ENCODE data around the gene YTHDF1.
A peak's percentile ranks its signal among the peaks of the same experiment; 100 is the strongest.

Gene YTHDF1

GRCh38 chr20:63181226-63181625 lies 34.7 kb downstream of the YTHDF1 start:
- Histone ChIP-seq H3K4me1 (ENCODE audit: control extremely low read depth in 1 of 4, control insufficient read depth in 4 of 4, insufficient read depth in 4 of 4, low read length in 3 of 4) (peaks cover 0 to 28% (median 18%) of the 10 kb centered on the region in 4 experiments), H3K27me3 (replicated peaks in 2 of 5; ENCODE audit: control insufficient read depth in 4 of 5, insufficient read depth in 5 of 5, low read length in 4 of 5) (peaks cover 0 to 68% (median 14%) of the 10 kb centered on the region in 5 experiments), H3K9me3 (ENCODE audit: control extremely low read depth in 1 of 5, control insufficient read depth in 4 of 5, insufficient read depth in 2 of 5, low read depth in 1 of 5, low read length in 4 of 5) (no peaks in the 10 kb centered on the region), H3K36me3 (ENCODE audit: control insufficient read depth in 4 of 4, insufficient read depth in 4 of 4, low read length in 3 of 4) (no peaks in the 10 kb centered on the region), H3K4me3 (ENCODE audit: control insufficient read depth in 1 of 7, extremely low read depth in 1 of 7, insufficient read depth in 4 of 7, low read depth in 2 of 7, low read length in 6 of 7) (no peak overlapping the region), H3K27ac (ENCODE audit: insufficient read depth in 1 of 2, low read depth in 1 of 2, low read length in 2 of 2, poor library complexity in 1 of 2, severe bottlenecking in 2 of 2) (no peak overlapping the region)
- POLR2A ChIA-PET, result no interaction called here
- WGBS (ENCODE audit: insufficient coverage), result 59% methylated on average over 2 of the region's 4 CpGs
- CTCF ChIA-PET, result interaction anchor here (0.5 to 3.0 kb wide), 5 partner anchors 8 to 49 kb away, joined by 3 to 15 read pairs (median 3); partner anchors contain the start of gene YTHDF1
- no peak for DNase-seq

- CTCF ChIA-PET, result interaction anchor here (0.5 to 3.0 kb wide), 6 partner anchors 8 to 208 kb away, joined by 3 to 15 read pairs (median 4); partner anchors contain the start of gene YTHDF1
- Histone ChIP-seq H3K27ac (ENCODE audit: insufficient read depth in 1 of 2, low read depth in 1 of 2, low read length in 2 of 2, poor library complexity in 1 of 2, severe bottlenecking in 2 of 2) (no peak overlapping the region), H3K4me1 (ENCODE audit: control extremely low read depth in 1 of 4, control insufficient read depth in 4 of 4, insufficient read depth in 4 of 4, low read length in 3 of 4) (peaks cover 0 to 28% (median 18%) of the 10 kb centered on the region in 4 experiments), H3K36me3 (ENCODE audit: control insufficient read depth in 4 of 4, insufficient read depth in 4 of 4, low read length in 3 of 4) (no peaks in the 10 kb centered on the region), H3K27me3 (replicated peaks in 2 of 5; ENCODE audit: control insufficient read depth in 4 of 5, insufficient read depth in 5 of 5, low read length in 4 of 5) (peaks cover 0 to 73% (median 15%) of the 10 kb centered on the region in 5 experiments), H3K9me3 (ENCODE audit: control extremely low read depth in 1 of 5, control insufficient read depth in 4 of 5, insufficient read depth in 2 of 5, low read depth in 1 of 5, low read length in 4 of 5) (no peaks in the 10 kb centered on the region), H3K4me3 (ENCODE audit: control insufficient read depth in 1 of 7, extremely low read depth in 1 of 7, insufficient read depth in 4 of 7, low read depth in 2 of 7, low read length in 6 of 7) (no peak overlapping the region)
- DNase-seq, result no peak
- POLR2A ChIA-PET, result no interaction called here
- WGBS (ENCODE audit: insufficient coverage), result 91% methylated on average over 8 of the region's 11 CpGs
Observed at GRCh38 chr20:63180569-63181185, 35.3 kb downstream of the YTHDF1 start.

- CTCF ChIA-PET, result interaction anchor here (1.1 to 3.0 kb wide), 3 partner anchors 9 to 208 kb away, joined by 3 to 15 read pairs (median 4); no protein-coding TSS in a partner anchor
- POLR2A ChIA-PET, result interaction anchor here (0.6 kb wide), 1 partner anchor 178 kb away, joined by 3 read pairs; no protein-coding TSS in a partner anchor
- Histone ChIP-seq H3K4me1 (ENCODE audit: control extremely low read depth in 1 of 4, control insufficient read depth in 4 of 4, insufficient read depth in 4 of 4, low read length in 3 of 4) (peaks cover 0 to 32% (median 20%) of the 10 kb centered on the region in 4 experiments), H3K9me3 (ENCODE audit: control extremely low read depth in 1 of 5, control insufficient read depth in 4 of 5, insufficient read depth in 2 of 5, low read depth in 1 of 5, low read length in 4 of 5) (no peaks in the 10 kb centered on the region), H3K4me3 (ENCODE audit: control insufficient read depth in 1 of 7, extremely low read depth in 1 of 7, insufficient read depth in 4 of 7, low read depth in 2 of 7, low read length in 6 of 7) (no peak overlapping the region), H3K36me3 (ENCODE audit: control insufficient read depth in 4 of 4, insufficient read depth in 4 of 4, low read length in 3 of 4) (no peaks in the 10 kb centered on the region), H3K27me3 (replicated peaks in 2 of 5; ENCODE audit: control insufficient read depth in 4 of 5, insufficient read depth in 5 of 5, low read length in 4 of 5) (peaks cover 0 to 81% (median 18%) of the 10 kb centered on the region in 5 experiments), H3K27ac (ENCODE audit: insufficient read depth in 1 of 2, low read depth in 1 of 2, low read length in 2 of 2, poor library complexity in 1 of 2, severe bottlenecking in 2 of 2) (no peak overlapping the region)
- DNase-seq, result peak in 2 of 3 donors; percentile 26 to 29
- WGBS (ENCODE audit: insufficient coverage), result 24% methylated on average over 10 of the region's 14 CpGs
Observed at GRCh38 chr20:63179687-63180568, 36.0 kb downstream of the YTHDF1 start.

GRCh38 chr20:63178889-63179686 lies 36.8 kb downstream of the YTHDF1 start:
- ChIA-PET POLR2A (interaction anchor here (0.6 kb wide), 1 partner anchor 179 kb away, joined by 3 read pairs; no protein-coding TSS in a partner anchor), CTCF (interaction anchor here (3.0 kb wide), 1 partner anchor 45 kb away, joined by 15 read pairs; no protein-coding TSS in a partner anchor)

GRCh38 chr20:63178446-63178820 lies 37.5 kb downstream of the YTHDF1 start:
- H3K27me3 ChIP-seq (replicated peaks in 2 of 5; ENCODE audit: control insufficient read depth in 4 of 5, insufficient read depth in 5 of 5, low read length in 4 of 5), result peaks cover 0 to 96% (median 24%) of the 10 kb centered on the region in 5 experiments
- no peak overlapping the region for H3K4me3 ChIP-seq (ENCODE audit: control insufficient read depth in 1 of 7, extremely low read depth in 1 of 7, insufficient read depth in 4 of 7, low read depth in 2 of 7, low read length in 6 of 7)
- no peaks in the 10 kb centered on the region for H3K36me3 ChIP-seq (ENCODE audit: control insufficient read depth in 4 of 4, insufficient read depth in 4 of 4, low read length in 3 of 4)
- H3K9me3 ChIP-seq (ENCODE audit: control extremely low read depth in 1 of 5, control insufficient read depth in 4 of 5, insufficient read depth in 2 of 5, low read depth in 1 of 5, low read length in 4 of 5), result no peaks in the 10 kb centered on the region
- 5% methylated on average over 42 of the region's 49 CpGs for WGBS (ENCODE audit: insufficient coverage)
- H3K4me1 ChIP-seq (ENCODE audit: control extremely low read depth in 1 of 4, control insufficient read depth in 4 of 4, insufficient read depth in 4 of 4, low read length in 3 of 4), result peaks cover 0 to 37% (median 22%) of the 10 kb centered on the region in 4 experiments
- ChIA-PET POLR2A (no interaction called here), CTCF (no interaction called here)
- DNase-seq, result no peak
- no peak overlapping the region for H3K27ac ChIP-seq (ENCODE audit: insufficient read depth in 1 of 2, low read depth in 1 of 2, low read length in 2 of 2, poor library complexity in 1 of 2, severe bottlenecking in 2 of 2)

More at GRCh38 chr20:63178889-63179686, 36.8 kb downstream of the YTHDF1 start:
- no peak overlapping the region for H3K27ac ChIP-seq (ENCODE audit: insufficient read depth in 1 of 2, low read depth in 1 of 2, low read length in 2 of 2, poor library complexity in 1 of 2, severe bottlenecking in 2 of 2)
- H3K36me3 ChIP-seq (ENCODE audit: control insufficient read depth in 4 of 4, insufficient read depth in 4 of 4, low read length in 3 of 4), result no peaks in the 10 kb centered on the region
- no peaks in the 10 kb centered on the region for H3K9me3 ChIP-seq (ENCODE audit: control extremely low read depth in 1 of 5, control insufficient read depth in 4 of 5, insufficient read depth in 2 of 5, low read depth in 1 of 5, low read length in 4 of 5)
- H3K27me3 ChIP-seq (replicated peaks in 2 of 5; ENCODE audit: control insufficient read depth in 4 of 5, insufficient read depth in 5 of 5, low read length in 4 of 5), result peaks cover 0 to 89% (median 23%) of the 10 kb centered on the region in 5 experiments
- peak; percentile 29 to 60 (median 49) for DNase-seq
- 3% methylated on average over 42 of the region's 74 CpGs for WGBS (ENCODE audit: insufficient coverage)
- H3K4me1 ChIP-seq (ENCODE audit: control extremely low read depth in 1 of 4, control insufficient read depth in 4 of 4, insufficient read depth in 4 of 4, low read length in 3 of 4), result peaks cover 0 to 37% (median 22%) of the 10 kb centered on the region in 4 experiments
- peak overlapping the region in 2 of 7 experiments; percentile 28 to 43 for H3K4me3 ChIP-seq (ENCODE audit: control insufficient read depth in 1 of 7, extremely low read depth in 1 of 7, insufficient read depth in 4 of 7, low read depth in 2 of 7, low read length in 6 of 7)

GRCh38 chr20:63177785-63178445 lies 38.0 kb downstream of the YTHDF1 start:
- ChIA-PET CTCF (no interaction called here), POLR2A (no interaction called here)
- Histone ChIP-seq H3K9me3 (ENCODE audit: control extremely low read depth in 1 of 5, control insufficient read depth in 4 of 5, insufficient read depth in 2 of 5, low read depth in 1 of 5, low read length in 4 of 5) (no peaks in the 10 kb centered on the region), H3K4me1 (ENCODE audit: control extremely low read depth in 1 of 4, control insufficient read depth in 4 of 4, insufficient read depth in 4 of 4, low read length in 3 of 4) (peaks cover 0 to 37% (median 22%) of the 10 kb centered on the region in 4 experiments), H3K4me3 (ENCODE audit: control insufficient read depth in 1 of 7, extremely low read depth in 1 of 7, insufficient read depth in 4 of 7, low read depth in 2 of 7, low read length in 6 of 7) (peak overlapping the region in 4 of 7 experiments; percentile 1 to 42 (median 36)), H3K27me3 (replicated peaks in 2 of 5; ENCODE audit: control insufficient read depth in 4 of 5, insufficient read depth in 5 of 5, low read length in 4 of 5) (peaks cover 0 to 98% (median 28%) of the 10 kb centered on the region in 5 experiments), H3K27ac (ENCODE audit: insufficient read depth in 1 of 2, low read depth in 1 of 2, low read length in 2 of 2, poor library complexity in 1 of 2, severe bottlenecking in 2 of 2) (no peak overlapping the region), H3K36me3 (ENCODE audit: control insufficient read depth in 4 of 4, insufficient read depth in 4 of 4, low read length in 3 of 4) (no peaks in the 10 kb centered on the region)
- peak in 1 of 3 donors; percentile 16 for DNase-seq
- WGBS (ENCODE audit: insufficient coverage), result 2% methylated on average over 66 of the region's 90 CpGs

Measured in common myeloid progenitor, CD34-positive (primary cell).